ENCODE results near the gene ATP2A1.
A peak's percentile ranks its signal among the peaks of the same experiment; 100 is the strongest.
"Not testable (repeated sequence)": the region's sequence is repeated elsewhere in the genome, so short reads cannot be mapped to it uniquely, and the experiment has no call there.

Gene ATP2A1

DNA sequence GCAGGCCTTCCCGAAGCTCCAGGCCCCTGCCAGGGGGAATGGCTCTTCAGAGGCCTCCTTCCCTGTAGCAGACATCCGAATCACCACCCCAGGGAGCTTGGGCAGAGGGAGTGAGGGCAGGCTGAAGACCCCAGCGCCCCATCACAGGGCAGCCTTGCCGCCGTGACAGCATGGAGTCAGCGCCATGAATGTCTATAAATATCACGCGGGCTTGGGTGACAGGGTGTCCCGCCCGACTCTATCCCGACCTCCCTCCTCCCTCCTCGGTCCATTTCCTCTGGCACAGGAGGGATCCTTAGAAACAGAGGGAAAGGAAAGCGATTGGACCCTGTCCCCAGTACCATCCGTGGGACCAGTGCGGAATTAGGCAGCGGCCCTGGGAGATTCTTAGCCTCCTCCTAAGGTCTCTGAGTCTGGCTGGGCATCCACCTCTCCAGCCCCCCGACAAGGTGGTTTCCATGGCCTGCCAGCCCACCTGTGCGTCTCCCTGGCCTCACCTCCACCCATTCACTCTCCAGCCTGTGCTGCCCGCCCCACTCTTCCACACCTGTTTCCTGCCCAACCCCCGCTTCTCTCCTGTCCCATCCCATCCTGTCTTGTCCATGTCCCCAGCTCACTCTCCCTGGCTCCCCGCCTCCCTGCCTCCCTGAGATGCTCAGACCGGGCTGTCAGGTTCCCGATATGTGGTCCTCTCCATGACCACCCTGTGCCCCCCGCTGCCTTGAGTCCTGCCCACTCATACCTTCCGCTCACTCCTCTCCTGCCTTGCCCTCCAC lies 5.1 kb downstream of the ATP2A1 start:
- no peak for DNase-seq

DNA sequence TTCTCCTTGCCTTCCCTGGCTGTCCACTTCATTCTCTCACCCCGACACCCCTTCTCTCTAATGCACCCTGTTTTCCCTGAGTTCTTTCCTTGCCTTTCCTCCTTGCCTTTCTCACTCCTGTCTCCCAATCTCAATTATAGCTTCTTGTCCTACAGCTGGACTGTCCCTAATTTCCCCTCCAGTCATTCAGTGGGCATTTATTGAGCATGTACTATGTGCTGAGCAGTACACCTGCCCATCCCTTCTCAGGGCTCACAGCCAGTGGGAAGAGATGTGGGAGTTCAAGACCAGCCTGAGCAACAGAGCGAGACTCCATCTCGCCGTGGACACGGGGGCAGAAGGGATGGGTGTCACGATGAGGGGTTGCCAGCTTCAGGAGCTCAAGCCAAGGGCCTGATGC lies 5.8 kb downstream of the ATP2A1 start:
- DNase-seq, result no peak

- DNase-seq, result no peak
Observed at GRCh38 chr16:28886945-28887344, 8.7 kb downstream of the ATP2A1 start.

- not testable (repeated sequence) for DNase-seq
Observed at GRCh38 chr16:28890355-28890754, 12.1 kb downstream of the ATP2A1 start.

- DNase-seq, result no peak
Observed at GRCh38 chr16:28891964-28892890, 13.9 kb downstream of the ATP2A1 start.

DNA sequence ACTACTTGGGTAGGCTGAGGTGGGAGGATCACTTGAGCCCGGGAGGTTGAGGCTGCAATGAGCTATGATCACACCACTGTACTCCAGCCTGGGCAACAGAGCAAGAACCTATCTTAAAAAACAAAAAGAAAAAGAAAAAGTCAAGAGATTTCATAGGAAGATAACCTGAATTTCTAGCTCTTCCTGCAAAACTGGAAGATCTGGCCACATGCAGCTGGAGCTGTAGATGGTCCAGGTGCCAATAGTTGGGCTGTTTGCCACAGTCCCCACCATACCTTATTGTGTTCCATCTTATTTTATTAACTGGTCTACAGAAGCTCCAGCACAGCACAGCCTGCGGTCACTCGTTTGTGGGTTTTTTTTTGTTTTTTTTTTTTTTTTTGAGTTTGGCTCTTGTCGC lies 15.0 kb downstream of the ATP2A1 start:
- no peak for DNase-seq

GRCh38 chr16:28895609-28896008 lies 17.3 kb downstream of the ATP2A1 start:
- no peak for DNase-seq

GRCh38 chr16:28897826-28898225 lies 19.5 kb downstream of the ATP2A1 start:
- DNase-seq, result no peak

DNA sequence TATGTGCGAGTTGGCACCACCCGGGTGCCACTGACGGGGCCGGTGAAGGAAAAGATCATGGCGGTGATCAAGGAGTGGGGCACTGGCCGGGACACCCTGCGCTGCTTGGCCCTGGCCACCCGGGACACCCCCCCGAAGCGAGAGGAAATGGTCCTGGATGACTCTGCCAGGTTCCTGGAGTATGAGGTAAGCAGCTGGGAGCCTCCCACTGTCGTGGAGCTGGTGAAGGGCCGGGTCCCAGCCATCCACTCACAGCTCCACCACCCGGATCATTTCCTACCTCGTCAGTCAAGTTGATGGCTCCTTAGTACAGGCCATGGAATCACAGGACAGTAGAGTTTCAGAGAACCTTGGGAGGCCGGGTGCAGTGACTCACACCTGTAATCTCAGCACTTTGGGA lies 20.0 kb downstream of the ATP2A1 start:
- DNase-seq, result no peak

DNA sequence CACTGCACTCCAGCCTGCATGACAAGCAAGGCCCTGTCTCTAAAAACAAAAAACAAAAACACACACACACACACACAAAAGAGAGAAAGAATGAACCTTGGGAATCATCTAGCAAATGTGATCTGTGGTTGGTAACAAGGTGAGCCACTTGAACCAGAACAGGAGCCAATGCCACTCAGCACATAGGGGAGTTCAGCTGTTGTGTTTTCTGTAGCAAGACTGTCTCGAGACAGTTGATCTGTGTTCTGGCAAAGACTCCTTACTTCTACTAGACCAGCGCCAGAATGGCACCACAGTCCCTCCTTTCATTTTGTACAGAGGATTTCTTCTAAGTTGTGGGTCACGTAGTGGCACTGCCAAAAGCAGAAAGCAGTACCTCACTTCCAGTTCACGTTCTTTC lies 20.7 kb downstream of the ATP2A1 start:
- no peak for DNase-seq

DNA sequence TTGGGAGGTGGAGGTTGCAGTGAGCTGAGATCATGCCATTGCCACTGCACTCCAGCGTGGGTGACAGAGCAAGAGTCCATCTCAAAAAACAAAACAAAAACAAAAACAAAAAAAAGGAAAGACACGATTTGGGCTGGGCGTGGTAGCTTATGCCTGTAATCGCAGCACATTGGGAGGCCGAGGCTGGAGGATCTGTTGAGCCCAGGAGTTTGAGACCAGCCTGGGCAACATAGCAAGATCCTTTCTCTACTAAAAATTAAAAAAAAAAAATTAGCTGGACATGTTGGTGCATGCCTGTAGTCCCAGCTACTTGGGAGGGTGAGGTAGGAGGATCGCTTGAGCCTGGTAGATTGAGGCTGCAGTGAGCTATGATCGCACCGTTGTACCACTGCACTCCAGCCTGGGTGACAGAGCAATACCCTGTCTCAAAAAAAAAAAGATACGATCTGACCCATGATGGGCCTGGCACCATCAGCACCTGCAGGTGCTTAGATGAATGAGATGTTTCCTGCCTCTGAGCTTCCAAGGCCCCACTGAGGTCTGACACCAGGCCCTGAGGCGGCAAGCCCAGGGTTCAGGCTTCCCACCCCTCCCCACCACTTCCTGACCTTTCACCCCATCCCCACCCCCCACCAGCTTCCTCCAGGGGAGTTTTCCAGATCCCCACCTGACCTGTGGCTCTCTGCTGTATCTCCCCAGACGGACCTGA lies 21.7 kb downstream of the ATP2A1 start:
- DNase-seq, result no peak

DNA sequence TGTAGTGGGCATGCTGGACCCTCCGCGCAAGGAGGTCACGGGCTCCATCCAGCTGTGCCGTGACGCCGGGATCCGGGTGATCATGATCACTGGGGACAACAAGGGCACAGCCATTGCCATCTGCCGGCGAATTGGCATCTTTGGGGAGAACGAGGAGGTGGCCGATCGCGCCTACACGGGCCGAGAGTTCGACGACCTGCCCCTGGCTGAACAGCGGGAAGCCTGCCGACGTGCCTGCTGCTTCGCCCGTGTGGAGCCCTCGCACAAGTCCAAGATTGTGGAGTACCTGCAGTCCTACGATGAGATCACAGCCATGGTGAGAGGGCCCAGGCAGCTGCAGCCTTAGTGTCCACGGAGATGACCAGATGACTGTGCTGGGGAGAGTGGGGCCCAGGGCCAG lies 22.3 kb downstream of the ATP2A1 start:
- DNase-seq, result no peak

DNA sequence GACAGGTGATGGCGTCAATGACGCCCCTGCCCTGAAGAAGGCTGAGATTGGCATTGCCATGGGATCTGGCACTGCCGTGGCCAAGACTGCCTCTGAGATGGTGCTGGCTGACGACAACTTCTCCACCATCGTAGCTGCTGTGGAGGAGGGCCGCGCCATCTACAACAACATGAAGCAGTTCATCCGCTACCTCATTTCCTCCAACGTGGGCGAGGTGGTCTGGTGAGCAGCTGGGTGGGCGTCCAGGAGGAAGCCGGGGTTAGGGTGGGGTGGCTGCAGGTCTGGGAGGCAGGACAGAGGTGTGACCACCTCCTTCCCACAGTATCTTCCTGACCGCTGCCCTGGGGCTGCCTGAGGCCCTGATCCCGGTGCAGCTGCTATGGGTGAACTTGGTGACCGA lies 23.6 kb downstream of the ATP2A1 start:
- DNase-seq, result no peak

DNA sequence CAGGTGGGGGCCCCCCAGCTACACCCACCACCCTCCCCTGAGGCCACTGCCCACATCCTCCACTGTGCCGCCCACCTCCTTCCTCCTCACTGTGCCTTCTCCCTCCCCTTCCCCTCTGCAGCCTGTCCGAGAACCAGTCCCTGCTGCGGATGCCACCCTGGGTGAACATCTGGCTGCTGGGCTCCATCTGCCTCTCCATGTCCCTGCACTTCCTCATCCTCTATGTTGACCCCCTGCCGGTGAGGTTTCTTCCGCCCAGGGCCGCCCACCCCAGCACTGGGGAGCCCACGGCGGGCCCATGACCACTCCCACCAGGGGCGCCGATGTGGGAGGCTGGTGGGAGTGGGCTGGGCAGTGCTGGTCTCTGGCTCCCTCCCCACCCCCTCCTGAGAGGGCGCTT lies 24.6 kb downstream of the ATP2A1 start:
- no peak for DNase-seq

DNA sequence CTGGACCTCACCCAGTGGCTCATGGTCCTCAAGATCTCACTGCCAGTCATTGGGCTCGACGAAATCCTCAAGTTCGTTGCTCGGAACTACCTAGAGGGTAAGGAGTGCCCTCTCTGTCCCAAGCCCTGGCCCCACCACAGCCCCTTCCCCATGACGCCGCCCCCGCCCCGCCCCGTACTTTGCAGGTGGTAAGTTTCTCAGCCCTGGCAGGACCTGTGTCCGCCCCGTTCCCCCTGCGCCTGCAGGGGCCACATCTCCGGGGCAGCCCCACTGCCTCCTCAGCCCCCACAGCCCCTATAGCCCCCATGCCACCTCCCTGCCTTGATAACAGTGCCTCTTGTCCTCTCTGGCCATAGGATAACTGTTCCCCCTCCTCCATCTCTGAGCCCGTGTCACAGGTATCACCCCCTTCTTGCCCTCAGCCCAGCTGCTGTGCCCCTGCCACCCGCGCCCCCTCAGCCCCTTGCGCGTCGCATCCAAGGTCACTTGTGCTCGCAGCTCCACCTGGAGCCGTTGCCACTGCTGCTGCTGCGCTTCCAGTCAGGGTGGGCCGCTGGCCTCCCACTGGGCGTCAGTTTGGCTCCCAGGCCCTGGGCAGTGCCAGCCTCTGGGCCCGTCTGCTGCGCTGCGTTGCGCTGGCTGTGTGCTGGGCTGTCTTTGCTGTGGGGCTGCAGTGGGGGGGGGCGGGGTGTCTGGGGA lies 25.2 kb downstream of the ATP2A1 start:
- no peak for DNase-seq

DNA sequence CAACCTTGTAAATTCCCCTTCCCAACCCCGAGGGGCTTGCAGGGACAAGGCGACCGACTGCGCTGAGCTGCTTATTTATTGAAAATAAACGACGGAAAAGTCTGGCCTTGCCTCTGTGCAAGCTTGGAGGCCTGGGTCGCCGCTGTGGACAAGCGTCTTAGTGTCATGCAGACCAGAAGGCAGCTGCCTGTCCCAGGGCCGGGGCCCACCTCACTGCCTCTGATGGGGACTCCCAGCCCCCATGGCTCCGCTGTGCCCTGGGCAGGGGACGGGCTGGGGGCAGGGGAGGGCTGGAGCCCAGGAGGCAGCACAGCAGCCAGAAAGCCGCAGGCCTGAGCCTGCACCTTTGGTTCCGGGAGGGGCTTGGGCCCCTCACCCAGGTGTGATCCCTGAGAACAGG lies 26.1 kb downstream of the ATP2A1 start:
- no peak for DNase-seq

DNA sequence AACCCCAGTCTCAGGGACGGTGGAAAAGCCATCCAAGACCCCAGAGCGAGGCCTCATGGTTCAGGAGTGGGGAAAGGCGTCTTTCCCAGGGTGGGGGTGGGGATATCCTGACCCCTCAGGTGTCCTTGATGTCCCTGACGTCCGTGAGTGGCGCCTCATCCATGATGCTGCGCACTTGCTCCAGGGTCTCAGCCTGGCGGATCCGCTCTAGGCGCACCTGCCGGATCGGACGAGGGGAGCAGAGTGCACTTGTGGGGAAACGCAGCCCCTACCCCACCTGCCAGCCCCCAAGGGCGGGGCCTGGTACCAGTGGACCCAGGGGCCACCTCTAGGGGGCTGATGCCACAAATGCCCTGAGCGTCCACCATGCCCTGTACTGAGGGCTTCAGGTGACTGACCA lies 26.5 kb downstream of the ATP2A1 start:
- DNase-seq, result no peak

GRCh38 chr16:28905229-28905754 lies 27.0 kb downstream of the ATP2A1 start:
- DNase-seq, result no peak

DNA sequence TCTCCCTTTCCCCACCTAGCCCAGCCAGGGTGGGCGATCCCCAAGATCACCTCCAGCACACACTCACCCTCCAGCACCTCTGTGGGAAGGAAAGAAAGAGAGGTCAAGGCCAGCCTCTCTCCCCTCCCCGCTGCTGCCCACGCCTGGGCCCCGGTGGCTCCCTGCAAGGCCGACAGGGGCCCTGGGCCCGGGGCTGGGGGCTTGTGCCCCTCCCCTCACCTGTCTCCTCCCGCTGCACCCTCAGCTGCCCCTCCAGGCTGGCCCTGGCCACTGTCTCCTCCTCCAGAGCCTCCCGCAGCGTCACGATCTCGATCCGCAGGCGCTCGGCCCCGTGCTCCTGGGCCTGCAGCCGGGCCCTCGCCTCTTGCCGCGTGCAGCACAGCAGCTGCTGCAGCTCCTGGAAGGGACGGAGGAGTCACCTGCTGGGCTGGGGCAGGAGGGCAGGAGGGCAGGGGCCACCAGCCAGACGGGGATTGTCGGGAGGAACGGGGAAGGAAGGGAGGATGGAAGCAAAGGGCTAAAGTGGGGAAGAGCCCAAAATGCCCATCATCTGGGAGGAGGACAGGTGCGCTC lies 27.6 kb downstream of the ATP2A1 start:
- DNase-seq, result no peak

DNA sequence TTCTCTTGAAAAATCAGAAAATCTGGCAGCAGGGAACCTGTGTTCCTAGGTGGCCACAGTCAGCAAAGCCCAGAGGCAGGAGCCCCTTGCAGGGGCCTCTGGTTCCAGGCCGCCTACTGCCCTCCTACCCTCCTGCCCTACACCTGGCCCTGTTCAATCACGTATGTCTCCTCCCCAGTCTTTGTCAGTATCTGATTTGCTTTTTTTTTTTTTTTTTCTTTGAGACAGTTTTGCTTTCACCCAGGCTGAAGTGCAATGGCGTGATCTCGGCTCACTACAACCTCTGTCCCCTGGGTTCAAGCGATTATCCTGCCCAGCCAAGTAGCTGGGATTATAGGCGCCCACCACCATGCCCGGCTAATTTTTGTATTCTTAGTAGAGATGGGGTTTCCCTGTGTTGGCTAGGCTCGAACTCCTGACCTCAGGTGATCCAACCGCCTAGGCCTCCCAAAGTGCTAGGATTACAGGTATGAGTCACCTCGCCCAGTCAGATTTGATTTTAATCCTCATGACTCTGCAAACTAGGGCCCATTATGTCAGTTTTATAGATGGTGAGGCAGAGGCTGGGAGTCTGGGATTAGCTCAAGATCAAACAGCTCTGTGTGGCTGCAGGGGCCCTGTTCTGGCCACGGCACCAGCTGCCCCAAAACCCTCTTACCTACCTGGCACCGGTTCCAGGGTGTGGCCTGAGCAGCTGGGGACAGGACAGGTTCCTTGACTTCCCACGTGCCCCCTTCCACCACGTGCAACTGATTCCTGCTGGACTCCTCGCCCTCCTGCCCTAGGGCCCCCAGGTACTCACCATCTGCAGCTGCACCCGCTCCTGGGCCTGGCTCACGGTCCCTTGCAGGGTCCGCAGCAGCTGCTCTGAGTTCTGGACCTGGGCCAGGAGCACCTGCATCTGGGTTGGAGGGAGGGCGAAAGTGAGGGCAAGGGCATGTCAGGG lies 32.1 kb downstream of the ATP2A1 start:
- DNase-seq, result peak; percentile 14

DNA sequence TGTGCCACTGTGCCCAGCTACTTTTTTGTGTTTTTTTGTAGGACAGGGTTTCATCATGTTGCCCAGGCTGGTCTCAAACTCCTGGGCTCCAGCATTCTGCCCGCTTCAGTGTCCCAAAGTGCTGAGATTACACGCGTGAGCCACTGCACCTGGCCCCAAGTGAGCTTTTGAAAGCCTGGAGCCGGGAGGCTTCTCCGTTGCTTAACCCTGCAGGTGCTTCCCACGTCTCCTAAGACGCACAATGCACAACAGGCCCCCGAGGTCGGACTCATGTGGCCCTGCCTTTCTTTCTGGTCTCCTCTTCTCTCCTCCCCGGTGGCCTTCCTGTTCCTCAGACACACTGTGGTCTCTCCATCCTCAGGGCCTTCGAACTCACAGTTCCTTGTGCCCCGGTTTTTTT lies 34.3 kb downstream of the ATP2A1 start:
- no peak for DNase-seq

Data from stimulated activated CD4-positive, alpha-beta T cell treated with anti-CD3 and anti-CD28 coated beads, Interleukin-1b, Interleukin-23, amount 100 ng/mL, for 48 hours (primary cell).